HG03039 (cell line): ENCODE measurements around the gene ZGLP1.

Experiments used
- ATAC-seq: cut with Tn5 transposase; IDR thresholded peaks from one replicate; pipeline ENCODE4 v1.9.1; 2021; ENCODE audit warnings: mild to moderate bottlenecking, moderate library complexity; ENCODE audit not compliant: unreplicated experiment

The ZGLP1 gene

DNA sequence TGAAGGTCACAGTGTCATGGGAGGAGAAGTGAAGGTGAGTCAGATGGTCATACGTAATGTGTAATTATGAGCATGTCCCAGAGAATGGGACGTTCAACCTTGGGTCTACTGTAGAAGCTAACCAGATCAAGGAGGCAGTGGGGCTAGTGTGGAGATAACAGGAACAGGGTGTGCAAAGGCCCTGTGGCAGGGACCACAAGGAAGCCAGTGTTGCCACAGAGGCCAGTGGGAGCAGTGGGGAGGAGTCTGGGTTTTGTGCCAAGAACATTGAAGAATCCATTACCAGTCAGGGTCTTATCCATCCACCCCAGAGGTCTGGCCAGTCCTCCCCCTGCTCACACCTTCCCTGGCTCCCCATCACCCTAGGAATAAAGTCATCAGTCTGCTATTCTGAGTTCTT is 54.3 kb downstream of the ZGLP1 start:
- no peak for ATAC-seq
